ENCODE measurements around the gene TRIM56. TPM values are rescaled to one million over a fixed set of nuclear protein-coding genes. Genes with fewer than 3 reads are reported as not detected.
"Not testable (repeated sequence)": the region's sequence is repeated elsewhere in the genome, so short reads cannot be mapped to it uniquely, and the experiment has no call there.

The TRIM56 gene, protein sequence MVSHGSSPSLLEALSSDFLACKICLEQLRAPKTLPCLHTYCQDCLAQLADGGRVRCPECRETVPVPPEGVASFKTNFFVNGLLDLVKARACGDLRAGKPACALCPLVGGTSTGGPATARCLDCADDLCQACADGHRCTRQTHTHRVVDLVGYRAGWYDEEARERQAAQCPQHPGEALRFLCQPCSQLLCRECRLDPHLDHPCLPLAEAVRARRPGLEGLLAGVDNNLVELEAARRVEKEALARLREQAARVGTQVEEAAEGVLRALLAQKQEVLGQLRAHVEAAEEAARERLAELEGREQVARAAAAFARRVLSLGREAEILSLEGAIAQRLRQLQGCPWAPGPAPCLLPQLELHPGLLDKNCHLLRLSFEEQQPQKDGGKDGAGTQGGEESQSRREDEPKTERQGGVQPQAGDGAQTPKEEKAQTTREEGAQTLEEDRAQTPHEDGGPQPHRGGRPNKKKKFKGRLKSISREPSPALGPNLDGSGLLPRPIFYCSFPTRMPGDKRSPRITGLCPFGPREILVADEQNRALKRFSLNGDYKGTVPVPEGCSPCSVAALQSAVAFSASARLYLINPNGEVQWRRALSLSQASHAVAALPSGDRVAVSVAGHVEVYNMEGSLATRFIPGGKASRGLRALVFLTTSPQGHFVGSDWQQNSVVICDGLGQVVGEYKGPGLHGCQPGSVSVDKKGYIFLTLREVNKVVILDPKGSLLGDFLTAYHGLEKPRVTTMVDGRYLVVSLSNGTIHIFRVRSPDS
- 29.6 and 36.8 TPM in 2 replicates for total RNA-seq (2022)
- percentile 92 among the genes with signal in this experiment for Bru-seq, nascent RNA
- BruChase-seq, experiment 1, labeled RNA remaining after a 6-hour chase = percentile 97 among the genes with signal in this experiment
- percentile 97 among the genes with signal in this experiment for BruChase-seq, experiment 2, labeled RNA remaining after a 2-hour chase
- long read RNA-seq, full-length matches to known transcripts = 6 of 26 reads
- long read RNA-seq, partial matches to known transcripts = 0 of 26 reads
- long read RNA-seq, other reads (novel, unspliced or antisense) = 20 of 26 reads

DNA sequence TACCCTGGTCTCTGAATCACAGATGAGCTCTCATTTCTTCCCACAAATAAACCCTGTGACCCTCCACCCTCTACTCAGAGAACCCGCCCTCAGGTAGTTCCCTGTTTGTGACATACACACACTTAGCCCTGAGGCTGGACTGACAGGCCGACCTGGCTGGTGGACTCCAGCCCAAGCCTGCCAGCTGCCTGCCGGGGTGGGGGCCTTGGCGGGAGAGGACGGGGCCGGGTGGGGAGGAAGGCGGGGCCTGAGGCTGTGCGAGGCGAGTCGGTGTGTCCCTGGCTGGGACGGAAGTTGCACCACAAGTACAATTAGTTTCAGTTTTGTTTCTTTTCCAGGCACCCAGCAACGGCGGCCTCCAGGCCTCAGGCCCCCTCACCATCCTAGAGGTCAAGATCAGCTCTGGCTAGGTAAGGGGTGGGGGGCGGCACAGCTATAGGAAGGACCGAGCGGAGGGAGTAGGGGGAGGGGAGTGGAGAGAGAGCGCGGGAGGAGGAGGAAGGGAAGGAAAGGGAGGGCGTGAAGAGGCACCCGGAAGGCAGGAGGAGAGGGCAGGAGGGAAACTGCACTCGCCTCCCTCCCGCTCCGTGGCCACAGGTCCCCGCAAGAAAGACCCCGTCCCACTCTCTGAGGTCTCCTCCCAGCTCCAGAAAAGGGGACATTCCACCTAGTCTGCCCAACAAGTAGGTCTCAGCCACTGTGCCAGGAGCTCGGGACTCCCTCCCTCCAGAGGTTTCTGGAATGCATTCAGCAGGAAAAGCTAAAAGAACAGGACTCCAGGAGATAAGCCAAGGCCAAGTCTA is at the start of gene TRIM56:
Gene TRIM56 (plus strand): TSS at position 320 of the 803 bp plus-strand sequence. CDS start 1,832 bp downstream, outside the sequence.
- H3K4me3 Mint-ChIP-seq (ENCODE audit: unreplicated experiment) = peak within 1 kb of the TSS; percentile 94
- POLR2A ChIA-PET = interaction anchor here (0.6 to 2.5 kb wide), 30 partner anchors 8 to 500 kb away, joined by 3 to 23 read pairs (median 4); partner anchors contain the start of genes FIS1, POP7, SERPINE1 and SRRT
- H3K27ac Mint-ChIP-seq (ENCODE audit: low read depth, unreplicated experiment) = peak within 1 kb of the TSS; percentile 98
- intact Hi-C loops (cut with micrococcal nuclease) = no loop called here
- TF ChIP-seq, protein P1, sequence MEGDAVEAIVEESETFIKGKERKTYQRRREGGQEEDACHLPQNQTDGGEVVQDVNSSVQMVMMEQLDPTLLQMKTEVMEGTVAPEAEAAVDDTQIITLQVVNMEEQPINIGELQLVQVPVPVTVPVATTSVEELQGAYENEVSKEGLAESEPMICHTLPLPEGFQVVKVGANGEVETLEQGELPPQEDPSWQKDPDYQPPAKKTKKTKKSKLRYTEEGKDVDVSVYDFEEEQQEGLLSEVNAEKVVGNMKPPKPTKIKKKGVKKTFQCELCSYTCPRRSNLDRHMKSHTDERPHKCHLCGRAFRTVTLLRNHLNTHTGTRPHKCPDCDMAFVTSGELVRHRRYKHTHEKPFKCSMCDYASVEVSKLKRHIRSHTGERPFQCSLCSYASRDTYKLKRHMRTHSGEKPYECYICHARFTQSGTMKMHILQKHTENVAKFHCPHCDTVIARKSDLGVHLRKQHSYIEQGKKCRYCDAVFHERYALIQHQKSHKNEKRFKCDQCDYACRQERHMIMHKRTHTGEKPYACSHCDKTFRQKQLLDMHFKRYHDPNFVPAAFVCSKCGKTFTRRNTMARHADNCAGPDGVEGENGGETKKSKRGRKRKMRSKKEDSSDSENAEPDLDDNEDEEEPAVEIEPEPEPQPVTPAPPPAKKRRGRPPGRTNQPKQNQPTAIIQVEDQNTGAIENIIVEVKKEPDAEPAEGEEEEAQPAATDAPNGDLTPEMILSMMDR (IDR thresholded peaks at IDR 0.05; ENCODE audit: unreplicated experiment) = no peak
- peaks cover 13% of the 10 kb centered on the region for H3K4me1 Mint-ChIP-seq (ENCODE audit: insufficient read depth, unreplicated experiment)
- CTCF ChIA-PET = interaction anchor here (0.6 to 1.3 kb wide), 13 partner anchors 8 to 980 kb away, joined by 3 to 10 read pairs (median 3); no protein-coding TSS in a partner anchor
- no peaks in the 10 kb centered on the region for H3K27me3 Mint-ChIP-seq (ENCODE audit: insufficient read depth, unreplicated experiment)
- BruUV-seq (replicated peaks) = no TSS peak
- DNase-seq (ENCODE audit: unreplicated experiment) = peak; percentile 90
- H3K9me3 Mint-ChIP-seq (ENCODE audit: unreplicated experiment) = no peaks in the 10 kb centered on the region
- H3K36me3 Mint-ChIP-seq (ENCODE audit: insufficient read depth, unreplicated experiment) = peaks cover 27% of the 10 kb centered on the region

DNA sequence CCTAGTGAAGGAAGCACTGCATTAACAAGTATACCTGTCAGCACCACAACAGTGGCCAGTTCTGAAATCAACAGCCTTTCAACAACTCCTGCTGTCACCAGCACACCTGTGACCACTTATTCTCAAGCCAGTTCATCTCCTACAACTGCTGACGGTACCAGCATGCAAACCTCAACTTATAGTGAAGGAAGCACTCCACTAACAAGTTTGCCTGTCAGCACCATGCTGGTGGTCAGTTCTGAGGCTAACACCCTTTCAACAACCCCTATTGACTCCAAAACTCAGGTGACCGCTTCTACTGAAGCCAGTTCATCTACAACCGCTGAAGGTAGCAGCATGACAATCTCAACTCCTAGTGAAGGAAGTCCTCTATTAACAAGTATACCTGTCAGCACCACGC is 49.3 kb upstream of the TRIM56 start:
- Mint-ChIP-seq H3K36me3 (ENCODE audit: insufficient read depth, unreplicated experiment) (no peaks in the 10 kb centered on the region), H3K4me1 (ENCODE audit: insufficient read depth, unreplicated experiment) (no peaks in the 10 kb centered on the region), H3K27me3 (ENCODE audit: insufficient read depth, unreplicated experiment) (no peaks in the 10 kb centered on the region), H3K27ac (ENCODE audit: low read depth, unreplicated experiment) (no peak overlapping the region), H3K9me3 (ENCODE audit: unreplicated experiment) (no peaks in the 10 kb centered on the region), H3K4me3 (ENCODE audit: unreplicated experiment) (no peak overlapping the region)
- CTCF ChIA-PET = no interaction called here
- TF ChIP-seq, protein P1 (IDR thresholded peaks at IDR 0.05; ENCODE audit: unreplicated experiment) = no peak
- POLR2A ChIA-PET = no interaction called here
- BruUV-seq (replicated peaks) = no TSS peak
- intact Hi-C loops (cut with micrococcal nuclease) = no loop called here
- no peak for DNase-seq (ENCODE audit: unreplicated experiment)

DNA sequence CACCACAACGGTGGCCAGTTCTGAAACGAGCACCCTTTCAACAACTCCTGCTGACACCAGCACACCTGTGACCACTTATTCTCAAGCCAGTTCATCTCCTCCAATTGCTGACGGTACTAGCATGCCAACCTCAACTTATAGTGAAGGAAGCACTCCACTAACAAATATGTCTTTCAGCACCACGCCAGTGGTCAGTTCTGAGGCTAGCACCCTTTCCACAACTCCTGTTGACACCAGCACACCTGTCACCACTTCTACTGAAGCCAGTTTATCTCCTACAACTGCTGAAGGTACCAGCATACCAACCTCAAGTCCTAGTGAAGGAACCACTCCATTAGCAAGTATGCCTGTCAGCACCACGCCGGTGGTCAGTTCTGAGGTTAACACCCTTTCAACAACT is 44.0 kb upstream of the TRIM56 start:
- ChIA-PET POLR2A (interaction anchor here (0.6 kb wide), 1 partner anchor 314 kb away, joined by 3 read pairs; no protein-coding TSS in a partner anchor), CTCF (interaction anchor here (0.6 kb wide), 1 partner anchor 214 kb away, joined by 4 read pairs; the partner anchor contains the start of gene EPHB4)
- H3K9me3 Mint-ChIP-seq (ENCODE audit: unreplicated experiment); H3K4me1 Mint-ChIP-seq (ENCODE audit: insufficient read depth, unreplicated experiment); BruUV-seq (replicated peaks); H3K36me3 Mint-ChIP-seq (ENCODE audit: insufficient read depth, unreplicated experiment); DNase-seq (ENCODE audit: unreplicated experiment); intact Hi-C loops (cut with micrococcal nuclease); H3K27ac Mint-ChIP-seq (ENCODE audit: low read depth, unreplicated experiment); H3K4me3 Mint-ChIP-seq (ENCODE audit: unreplicated experiment): not testable (repeated sequence)
- peaks cover 11% of the 10 kb centered on the region for H3K27me3 Mint-ChIP-seq (ENCODE audit: insufficient read depth, unreplicated experiment)

DNA sequence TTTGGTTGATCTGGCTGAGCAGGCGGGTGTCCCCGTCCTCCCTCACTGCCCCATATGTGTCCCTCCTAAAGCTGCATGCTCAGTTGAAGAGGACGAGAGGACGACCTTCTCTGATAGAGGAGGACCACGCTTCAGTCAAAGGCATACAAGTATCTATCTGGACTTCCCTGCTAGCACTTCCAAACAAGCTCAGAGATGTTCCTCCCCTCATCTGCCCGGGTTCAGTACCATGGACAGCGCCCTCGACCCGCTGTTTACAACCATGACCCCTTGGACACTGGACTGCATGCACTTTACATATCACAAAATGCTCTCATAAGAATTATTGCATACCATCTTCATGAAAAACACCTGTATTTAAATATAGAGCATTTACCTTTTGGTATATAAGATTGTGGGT is 26.9 kb upstream of the TRIM56 start:
- no TSS peak for BruUV-seq (replicated peaks)
- Mint-ChIP-seq H3K4me1 (ENCODE audit: insufficient read depth, unreplicated experiment) (no peaks in the 10 kb centered on the region), H3K9me3 (ENCODE audit: unreplicated experiment) (no peaks in the 10 kb centered on the region), H3K27ac (ENCODE audit: low read depth, unreplicated experiment) (no peak overlapping the region), H3K36me3 (ENCODE audit: insufficient read depth, unreplicated experiment) (no peaks in the 10 kb centered on the region), H3K27me3 (ENCODE audit: insufficient read depth, unreplicated experiment) (peaks cover 77% of the 10 kb centered on the region), H3K4me3 (ENCODE audit: unreplicated experiment) (no peak overlapping the region)
- ChIA-PET POLR2A (interaction anchor here (0.6 to 1.1 kb wide), 3 partner anchors 26 to 169 kb away, joined by 3 to 5 read pairs (median 3); partner anchors contain the start of gene UFSP1), CTCF (interaction anchor here (0.5 to 5.9 kb wide), 23 partner anchors 8 to 1136 kb away, joined by 3 to 64 read pairs (median 3); partner anchors contain the start of genes ACHE and MUC3A)
- TF ChIP-seq, protein P1 (IDR thresholded peaks at IDR 0.05; ENCODE audit: unreplicated experiment) = no peak
- DNase-seq (ENCODE audit: unreplicated experiment) = peak; percentile 55
- intact Hi-C loops (cut with micrococcal nuclease) = loop anchor here (2.0 to 10.0 kb wide), 2 partner anchors 92 to 334 kb away; partner anchors contain the start of gene EPO

Measured in MCF 10A (cell line).